AML-193 (cell line): Measurements from ENCODE around the gene FLNC.

ENCODE experiments used
- DNase-seq, 2 experiments: peaks; one replicate each; lab custom pipeline; 2025; lab: John Stamatoyannopoulos, UW

The FLNC gene

GRCh38 chr7:128843938-128844621 lies 13.9 kb downstream of the FLNC start:
- no peak for DNase-seq

- no peak for DNase-seq
Measured at GRCh38 chr7:128844777-128845311, 14.6 kb downstream of the FLNC start.

GRCh38 chr7:128845475-128845874 lies 15.3 kb downstream of the FLNC start:
- no peak for DNase-seq

- DNase-seq, result no peak
Measured at GRCh38 chr7:128845987-128846386, 15.8 kb downstream of the FLNC start.

GRCh38 chr7:128846781-128847444 lies 16.7 kb downstream of the FLNC start:
- no peak for DNase-seq

- no peak for DNase-seq
Measured at GRCh38 chr7:128847721-128848211, 17.6 kb downstream of the FLNC start.

- DNase-seq, result no peak
Measured at GRCh38 chr7:128848289-128849155, 18.3 kb downstream of the FLNC start.

- no peak for DNase-seq
Measured at GRCh38 chr7:128849156-128849515, 18.9 kb downstream of the FLNC start.

- DNase-seq, result no peak
Measured at GRCh38 chr7:128849804-128850490, 19.7 kb downstream of the FLNC start.

- DNase-seq, result no peak
Measured at GRCh38 chr7:128852537-128853254, 22.5 kb downstream of the FLNC start.

GRCh38 chr7:128853799-128854198 lies 23.6 kb downstream of the FLNC start:
- no peak for DNase-seq

GRCh38 chr7:128854396-128854795 lies 24.2 kb downstream of the FLNC start:
- no peak for DNase-seq

GRCh38 chr7:128855559-128855958 lies 25.4 kb downstream of the FLNC start:
- no peak for DNase-seq

GRCh38 chr7:128856001-128856718 lies 26.0 kb downstream of the FLNC start:
- no peak for DNase-seq

- DNase-seq, result no peak
Measured at GRCh38 chr7:128858380-128859231, 28.4 kb downstream of the FLNC start.

GRCh38 chr7:128859232-128860157 lies 29.3 kb downstream of the FLNC start:
- DNase-seq, result no peak

GRCh38 chr7:128860158-128861073 lies 30.2 kb downstream of the FLNC start:
- DNase-seq, result no peak
